ENCODE results near the gene CEACAM3.
A peak's percentile ranks its signal among the peaks of the same experiment; 100 is the strongest.
"Not testable (repeated sequence)": the region's sequence is repeated elsewhere in the genome, so short reads cannot be mapped to it uniquely, and the experiment has no call there.

Gene CEACAM3

DNA sequence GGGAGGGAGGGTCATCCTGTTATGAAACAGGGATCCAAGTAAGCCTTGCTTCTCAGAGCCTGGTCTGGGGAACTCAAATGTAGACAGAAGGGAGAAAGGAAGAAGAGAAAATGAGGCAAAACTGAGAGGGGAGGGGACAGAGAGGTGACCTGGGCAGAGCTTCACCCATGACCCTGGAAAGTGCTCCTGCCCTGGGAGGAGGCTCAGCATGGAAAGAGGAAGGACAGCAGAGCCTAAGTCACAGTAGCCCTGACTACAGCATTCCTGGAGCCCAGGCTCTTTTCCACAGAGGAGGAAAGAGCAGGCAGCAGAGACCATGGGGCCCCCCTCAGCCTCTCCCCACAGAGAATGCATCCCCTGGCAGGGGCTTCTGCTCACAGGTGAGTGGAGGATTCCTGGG lies at the start of gene CEACAM3:
TSS of gene CEACAM3 (plus strand) at position 226 of the 400 bp plus-strand sequence. CDS start at position 317, 91 bp downstream.
- ATAC-seq (replicated peaks) (no peak), DNase-seq (no peak)
- Mint-ChIP-seq H3K27me3 (peaks cover 25 to 31% of the 10 kb centered on the region in 2 donors), H3K9me3 (peaks cover 0 to 1% of the 10 kb centered on the region in 2 donors), H3K27ac (no peak within 1 kb of the TSS), H3K4me1 (peaks cover 9 to 24% of the 10 kb centered on the region in 2 donors), H3K4me3 (no peak within 1 kb of the TSS), H3K36me3 (no peaks in the 10 kb centered on the region)

DNA sequence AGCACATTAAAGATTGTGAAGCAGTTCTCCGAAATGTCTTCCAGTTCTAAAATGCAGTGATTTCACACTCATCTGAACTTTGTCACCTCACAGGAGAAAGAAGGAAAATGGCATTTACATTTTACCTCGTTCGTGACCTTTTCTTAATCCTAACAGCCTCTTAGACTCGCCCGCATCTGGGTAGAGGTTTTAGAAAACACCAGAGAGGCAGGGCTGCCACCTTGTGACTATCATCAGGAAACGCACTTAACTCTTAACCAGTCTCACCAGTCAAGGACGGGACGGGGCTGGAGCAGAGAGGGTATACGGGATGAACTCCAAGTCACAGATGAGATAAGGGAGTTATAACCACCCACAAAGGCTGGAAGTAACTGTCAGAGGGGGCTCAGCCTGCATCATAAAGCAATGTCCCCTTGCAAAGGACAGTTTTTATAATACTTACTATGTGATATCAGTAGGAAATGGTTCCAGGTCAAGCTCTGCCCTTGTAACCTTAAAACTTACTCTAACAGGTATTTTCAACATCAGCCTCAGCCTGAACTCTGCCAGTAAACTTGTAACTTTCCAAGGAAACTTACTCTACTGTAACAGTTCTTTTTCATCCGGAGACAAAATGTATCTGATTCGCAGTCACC lies 49.7 kb upstream of the CEACAM3 start:
- H3K27ac Mint-ChIP-seq: no peak overlapping the region
- ATAC-seq (replicated peaks) (peak; percentile 76 to 81), DNase-seq (peak; percentile 8)
- H3K9me3 Mint-ChIP-seq: no peaks in the 10 kb centered on the region
- H3K27me3 Mint-ChIP-seq: peaks cover 40 to 51% of the 10 kb centered on the region in 2 donors
- H3K4me1 Mint-ChIP-seq: peaks cover 21 to 36% of the 10 kb centered on the region in 2 donors
- H3K4me3 Mint-ChIP-seq: no peak overlapping the region
- no peaks in the 10 kb centered on the region for H3K36me3 Mint-ChIP-seq

DNA sequence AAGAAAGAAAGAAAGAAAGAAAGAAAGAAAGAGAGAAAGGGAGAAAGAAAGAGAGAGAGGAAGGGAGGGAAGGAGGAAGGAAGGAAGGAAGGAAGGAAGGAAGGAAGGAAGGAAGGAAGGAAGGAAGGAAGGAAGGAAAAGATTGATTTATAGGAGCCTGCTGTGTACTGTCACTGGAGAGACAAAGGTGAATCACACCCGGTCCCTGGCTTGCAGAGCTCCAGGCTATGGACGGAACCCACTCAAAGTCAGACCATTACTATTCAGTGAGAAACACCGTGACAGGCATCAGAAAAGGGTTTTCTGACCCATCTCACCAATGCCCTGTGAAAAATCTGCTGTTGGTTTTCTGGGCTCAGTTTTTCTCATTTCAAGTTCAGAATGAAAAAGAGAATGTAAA lies 48.4 kb upstream of the CEACAM3 start:
- H3K4me3 Mint-ChIP-seq: no peak overlapping the region
- no peaks in the 10 kb centered on the region for H3K9me3 Mint-ChIP-seq
- H3K4me1 Mint-ChIP-seq: peaks cover 21 to 36% of the 10 kb centered on the region in 2 donors
- ATAC-seq (replicated peaks) (no peak), DNase-seq (no peak)
- no peaks in the 10 kb centered on the region for H3K36me3 Mint-ChIP-seq
- H3K27me3 Mint-ChIP-seq: peaks cover 39 to 56% of the 10 kb centered on the region in 2 donors
- no peak overlapping the region for H3K27ac Mint-ChIP-seq

DNA sequence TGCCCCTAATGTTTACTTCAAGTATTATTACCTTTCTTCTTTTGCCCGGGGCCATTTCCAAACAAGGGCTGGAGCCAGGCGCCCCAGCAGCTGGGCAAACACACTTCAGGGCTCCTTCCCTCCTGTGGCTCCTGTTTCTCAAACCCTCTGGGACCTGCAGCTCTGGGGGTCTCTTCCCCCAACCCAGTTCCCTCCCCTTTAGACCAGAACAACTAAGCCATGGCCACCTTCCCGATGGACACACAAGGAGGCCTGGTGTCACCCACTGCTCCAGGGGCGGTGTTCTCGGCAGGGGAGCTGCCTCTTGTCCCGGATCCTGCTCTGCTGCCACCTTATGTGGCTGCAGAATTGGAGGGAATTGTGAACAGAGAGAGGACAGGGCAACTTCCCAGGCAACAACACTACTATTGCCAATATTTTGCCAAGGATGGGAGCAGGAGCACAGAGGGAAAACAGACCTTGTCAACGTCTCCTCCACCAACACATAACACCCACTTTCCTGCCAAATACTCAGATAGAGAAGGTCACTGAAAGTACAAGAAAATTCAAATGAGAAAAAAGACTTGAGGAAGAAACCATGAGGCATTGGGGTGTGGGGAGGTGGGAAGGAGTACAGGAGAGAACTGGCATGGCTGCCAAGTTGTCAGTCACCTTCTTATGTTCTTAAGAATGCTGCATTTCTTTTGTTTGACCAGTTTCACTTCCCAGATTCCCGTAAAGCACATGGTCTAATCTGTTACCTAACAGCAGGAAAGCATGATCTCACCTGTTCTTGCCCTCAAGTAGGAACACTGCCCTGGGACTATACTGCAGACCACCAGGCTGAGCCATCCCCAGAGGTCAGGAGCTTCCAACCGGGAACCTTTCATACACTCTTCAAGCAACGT lies 45.9 kb upstream of the CEACAM3 start:
- not testable (repeated sequence) for DNase-seq; H3K27ac Mint-ChIP-seq; H3K9me3 Mint-ChIP-seq; H3K4me3 Mint-ChIP-seq; ATAC-seq (replicated peaks); H3K36me3 Mint-ChIP-seq
- peaks cover 12 to 22% of the 10 kb centered on the region in 2 donors for H3K4me1 Mint-ChIP-seq
- peaks cover 32 to 55% of the 10 kb centered on the region in 2 donors for H3K27me3 Mint-ChIP-seq

DNA sequence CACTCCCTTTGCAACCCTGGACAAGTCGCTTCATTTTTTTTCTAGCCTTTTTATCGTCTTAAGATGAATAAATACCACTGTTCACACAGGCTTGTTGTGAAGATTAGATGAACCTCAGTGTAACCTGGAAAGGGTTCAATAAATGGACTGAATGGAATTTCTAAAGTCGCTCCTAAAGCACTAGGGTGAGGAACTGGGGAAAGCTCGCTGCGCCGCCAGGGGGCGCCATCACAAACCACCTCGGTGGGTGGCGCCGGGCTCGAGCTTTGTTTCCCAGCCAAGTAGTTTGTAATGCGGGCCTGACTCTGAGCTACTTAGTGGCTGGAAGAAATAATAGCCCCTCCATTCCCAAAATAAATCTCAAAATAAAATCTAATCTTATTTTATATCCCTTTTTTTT lies 43.2 kb upstream of the CEACAM3 start:
- H3K4me3 Mint-ChIP-seq: no peak overlapping the region
- H3K9me3 Mint-ChIP-seq: no peaks in the 10 kb centered on the region
- ATAC-seq (replicated peaks): peak; percentile 76 to 80
- H3K27ac Mint-ChIP-seq: no peak overlapping the region
- H3K27me3 Mint-ChIP-seq: peaks cover 10 to 29% of the 10 kb centered on the region in 2 donors
- peak; percentile 21 for DNase-seq
- H3K36me3 Mint-ChIP-seq: no peaks in the 10 kb centered on the region
- peaks cover 4 to 5% of the 10 kb centered on the region in 2 donors for H3K4me1 Mint-ChIP-seq

DNA sequence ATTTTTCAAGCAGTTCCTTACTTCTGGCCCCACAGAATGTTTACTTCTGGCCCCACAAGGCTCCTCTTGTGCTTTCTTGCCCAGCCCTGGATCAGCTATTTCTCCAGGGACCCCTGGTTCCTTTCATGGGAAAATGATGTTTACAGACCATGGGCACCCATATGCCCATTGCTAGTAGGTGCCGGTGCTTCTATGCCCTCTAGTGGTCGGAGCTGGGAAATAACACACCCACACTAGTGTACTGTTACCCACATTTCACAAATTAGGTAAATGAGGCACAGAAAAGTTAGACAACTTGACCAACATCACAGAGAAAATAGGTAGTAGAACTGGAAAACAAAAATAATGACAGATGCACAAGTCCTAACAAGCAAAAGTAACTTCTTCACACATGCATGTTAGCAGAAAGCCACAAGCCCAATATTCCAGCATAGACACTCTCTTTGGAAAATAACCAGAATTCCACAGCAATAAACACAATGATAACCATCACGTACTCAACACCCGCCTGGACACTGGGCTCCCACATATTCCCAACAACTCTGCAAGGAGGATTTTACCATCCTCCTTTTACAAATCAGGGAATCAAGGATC lies 42.4 kb upstream of the CEACAM3 start:
- Mint-ChIP-seq H3K27me3 (peaks cover 2 to 21% of the 10 kb centered on the region in 2 donors), H3K4me1 (peaks cover 4 to 5% of the 10 kb centered on the region in 2 donors), H3K27ac (no peak overlapping the region), H3K36me3 (no peaks in the 10 kb centered on the region), H3K9me3 (no peaks in the 10 kb centered on the region), H3K4me3 (no peak overlapping the region)
- peak; percentile 41 for DNase-seq
- ATAC-seq (replicated peaks): peak; percentile 90 to 91

DNA sequence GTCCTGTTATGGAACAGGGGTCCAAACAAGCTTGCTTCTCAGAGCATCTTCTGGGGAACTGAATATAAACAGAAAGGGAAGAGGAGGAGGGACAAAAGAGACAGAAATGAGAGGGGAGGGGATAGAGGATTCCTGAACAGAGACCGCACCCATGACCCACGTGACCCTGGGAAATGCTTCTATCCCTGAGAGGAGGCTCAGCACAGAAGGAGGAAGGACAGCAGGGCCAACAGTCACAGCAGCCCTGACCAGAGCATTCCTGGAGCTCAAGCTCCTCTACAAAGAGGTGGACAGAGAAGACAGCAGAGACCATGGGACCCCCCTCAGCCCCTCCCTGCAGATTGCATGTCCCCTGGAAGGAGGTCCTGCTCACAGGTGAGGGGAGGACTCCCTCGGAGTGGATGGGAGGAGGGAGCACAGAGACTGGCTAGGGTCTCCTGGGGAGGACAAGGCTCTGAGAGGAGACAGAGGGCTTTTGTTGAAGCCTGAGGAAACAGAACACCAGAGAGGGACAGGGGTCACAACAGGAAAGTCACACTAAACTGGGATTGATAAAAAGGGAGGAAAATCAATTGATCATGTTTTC lies 41.0 kb upstream of the CEACAM3 start, which contains the start of gene CEACAM6:
TSS of gene CEACAM6 (plus strand) at position 203 of the 586 bp plus-strand sequence. CDS start at position 312, 109 bp downstream.
- peaks cover 5 to 20% of the 10 kb centered on the region in 2 donors for H3K27me3 Mint-ChIP-seq

DNA sequence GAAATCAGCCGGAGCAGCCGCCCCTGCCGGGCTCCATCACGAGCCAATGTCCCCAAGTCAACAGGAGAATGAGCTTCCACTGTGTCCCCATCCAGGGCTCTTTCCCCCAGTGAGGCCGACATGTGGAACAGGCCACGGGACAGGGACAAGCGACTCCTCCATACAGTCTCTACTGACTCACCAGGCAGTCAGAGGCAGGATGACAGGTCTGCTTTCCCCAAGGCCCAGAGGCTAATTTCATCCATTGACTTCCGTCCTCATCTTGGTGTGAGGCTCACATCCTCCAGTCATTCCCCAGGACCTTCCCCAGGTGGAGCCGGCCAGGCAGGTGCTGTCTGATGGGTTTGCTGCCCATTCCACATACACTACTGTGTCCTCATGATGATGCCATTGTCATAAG lies 37.5 kb upstream of the CEACAM3 start:
- Mint-ChIP-seq H3K27me3 (peaks cover 22 to 30% of the 10 kb centered on the region in 2 donors), H3K4me3 (no peak overlapping the region), H3K36me3 (no peaks in the 10 kb centered on the region), H3K27ac (no peak overlapping the region), H3K4me1 (peaks cover under 1 to 2% of the 10 kb centered on the region in 2 donors), H3K9me3 (no peaks in the 10 kb centered on the region)
- DNase-seq (no peak), ATAC-seq (replicated peaks) (no peak)

More for the DNA sequence above, 41.0 kb upstream of the CEACAM3 start, which contains the start of gene CEACAM6:
- DNase-seq (no peak), ATAC-seq (replicated peaks) (no peak)
- Mint-ChIP-seq H3K4me3 (no peak within 1 kb of the TSS), H3K9me3 (no peaks in the 10 kb centered on the region), H3K27ac (no peak within 1 kb of the TSS), H3K36me3 (no peaks in the 10 kb centered on the region), H3K4me1 (peaks cover 4 to 5% of the 10 kb centered on the region in 2 donors)

DNA sequence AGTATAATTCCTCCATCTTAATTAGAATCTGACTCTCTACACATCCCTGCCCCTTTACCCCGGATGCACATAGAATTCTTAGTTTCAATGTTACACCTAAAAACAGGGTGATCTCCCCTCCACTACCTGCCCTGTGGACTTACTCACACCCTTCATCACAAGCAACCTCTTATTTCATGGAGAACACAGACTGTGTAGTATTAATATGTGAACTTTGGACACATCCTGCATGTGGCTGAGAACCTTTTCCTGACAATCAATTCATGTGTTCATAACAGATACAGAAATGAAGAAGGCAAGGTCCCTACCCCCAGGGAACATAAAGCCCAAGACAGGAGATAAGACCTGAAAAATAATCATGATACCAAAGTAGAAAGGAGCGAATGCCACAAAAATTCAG lies 29.3 kb upstream of the CEACAM3 start:
- Mint-ChIP-seq H3K36me3 (no peaks in the 10 kb centered on the region), H3K4me3 (no peak overlapping the region), H3K9me3 (no peaks in the 10 kb centered on the region), H3K4me1 (no peaks in the 10 kb centered on the region), H3K27me3 (peaks cover 18 to 21% of the 10 kb centered on the region in 2 donors), H3K27ac (no peak overlapping the region)
- ATAC-seq (replicated peaks): no peak
- DNase-seq: no peak

DNA sequence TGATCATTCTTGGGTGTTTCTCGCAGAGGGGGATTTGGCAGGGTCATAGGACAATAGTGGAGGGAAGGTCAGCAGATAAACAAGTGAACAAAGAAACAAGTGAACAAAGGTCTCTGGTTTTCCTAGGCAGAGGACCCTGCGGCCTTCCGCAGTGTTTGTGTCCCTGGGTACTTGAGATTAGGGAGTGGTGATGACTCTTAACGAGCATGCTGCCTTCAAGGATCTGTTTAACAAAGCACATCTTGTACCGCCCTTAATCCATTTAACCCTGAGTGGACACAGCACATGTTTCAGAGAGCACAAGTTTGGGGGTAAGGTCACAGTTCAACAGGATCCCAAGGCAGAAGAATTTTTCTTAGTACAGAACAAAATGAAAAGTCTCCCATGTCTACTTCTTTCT lies 28.3 kb upstream of the CEACAM3 start:
- not testable (repeated sequence) for DNase-seq; H3K27ac Mint-ChIP-seq; H3K4me1 Mint-ChIP-seq; H3K36me3 Mint-ChIP-seq; H3K4me3 Mint-ChIP-seq; H3K9me3 Mint-ChIP-seq; ATAC-seq (replicated peaks)
- peaks cover 8 to 22% of the 10 kb centered on the region in 2 donors for H3K27me3 Mint-ChIP-seq

DNA sequence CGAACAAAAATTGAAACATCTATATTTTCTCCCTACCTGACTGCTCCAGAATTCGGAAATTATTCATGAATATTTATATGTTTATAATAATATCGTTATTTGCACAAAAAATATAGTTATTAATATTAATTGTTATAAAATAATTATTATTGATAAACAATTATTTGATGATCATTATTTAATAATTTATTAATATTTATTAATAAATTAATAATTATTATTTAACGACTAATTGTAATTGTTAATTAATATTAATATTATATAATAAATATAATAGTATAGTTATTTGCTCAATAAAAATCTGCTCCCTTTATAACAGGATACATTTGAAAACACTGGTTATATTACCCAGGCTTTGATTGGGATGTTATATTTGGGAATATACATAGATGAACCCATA lies 26.8 kb upstream of the CEACAM3 start:
- Mint-ChIP-seq H3K27me3 (peaks cover 12 to 22% of the 10 kb centered on the region in 2 donors), H3K4me3 (no peak overlapping the region)
- no peak for ATAC-seq (replicated peaks)

DNA sequence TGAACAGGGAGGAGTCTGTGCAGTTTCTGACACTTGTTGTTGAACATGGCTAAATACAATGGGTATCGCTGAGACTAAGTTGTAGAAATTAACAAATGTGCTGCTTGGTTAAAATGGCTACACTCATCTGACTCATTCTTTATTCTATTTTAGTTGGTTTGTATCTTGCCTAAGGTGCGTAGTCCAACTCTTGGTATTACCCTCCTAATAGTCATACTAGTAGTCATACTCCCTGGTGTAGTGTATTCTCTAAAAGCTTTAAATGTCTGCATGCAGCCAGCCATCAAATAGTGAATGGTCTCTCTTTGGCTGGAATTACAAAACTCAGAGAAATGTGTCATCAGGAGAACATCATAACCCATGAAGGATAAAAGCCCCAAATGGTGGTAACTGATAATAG lies 25.0 kb upstream of the CEACAM3 start:
- peak in 1 of 2 donors; percentile 39 for ATAC-seq (replicated peaks)
- peaks cover 9 to 13% of the 10 kb centered on the region in 2 donors for H3K27me3 Mint-ChIP-seq

More for the DNA sequence above, 26.8 kb upstream of the CEACAM3 start:
- Mint-ChIP-seq H3K27ac (no peak overlapping the region), H3K4me1 (no peaks in the 10 kb centered on the region), H3K36me3 (no peaks in the 10 kb centered on the region), H3K9me3 (no peaks in the 10 kb centered on the region)
- DNase-seq: no peak

DNA sequence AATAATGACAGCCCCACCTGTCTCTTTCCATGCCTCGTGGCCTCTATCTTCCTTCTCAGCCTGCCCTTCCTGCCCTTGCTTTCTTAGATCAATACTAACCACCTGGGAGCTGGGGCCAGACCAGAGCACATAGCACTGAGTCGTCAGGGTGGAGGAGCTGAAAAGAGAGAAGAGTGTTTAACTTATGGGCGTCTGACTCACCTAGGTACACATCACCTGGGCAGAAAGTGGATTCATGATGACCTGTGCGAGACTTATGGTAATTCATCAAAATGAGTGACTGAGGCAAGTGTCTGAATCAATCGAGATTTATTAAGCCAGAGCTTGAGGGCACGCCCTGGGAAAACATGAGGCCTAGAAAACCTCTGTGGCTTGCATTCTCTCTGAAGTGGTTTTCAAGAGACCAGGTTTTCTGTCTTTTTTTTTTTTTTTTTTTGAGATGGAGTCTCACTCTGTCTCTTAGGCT lies 21.8 kb upstream of the CEACAM3 start:
- DNase-seq: no peak
- Mint-ChIP-seq H3K4me1 (no peaks in the 10 kb centered on the region), H3K9me3 (no peaks in the 10 kb centered on the region), H3K27me3 (peaks cover 11 to 15% of the 10 kb centered on the region in 2 donors), H3K36me3 (no peaks in the 10 kb centered on the region), H3K4me3 (no peak overlapping the region), H3K27ac (no peak overlapping the region)
- no peak for ATAC-seq (replicated peaks)

More for the DNA sequence above, 25.0 kb upstream of the CEACAM3 start:
- Mint-ChIP-seq H3K36me3 (no peaks in the 10 kb centered on the region), H3K9me3 (no peaks in the 10 kb centered on the region), H3K27ac (no peak overlapping the region), H3K4me3 (no peak overlapping the region), H3K4me1 (no peaks in the 10 kb centered on the region)
- no peak for DNase-seq

DNA sequence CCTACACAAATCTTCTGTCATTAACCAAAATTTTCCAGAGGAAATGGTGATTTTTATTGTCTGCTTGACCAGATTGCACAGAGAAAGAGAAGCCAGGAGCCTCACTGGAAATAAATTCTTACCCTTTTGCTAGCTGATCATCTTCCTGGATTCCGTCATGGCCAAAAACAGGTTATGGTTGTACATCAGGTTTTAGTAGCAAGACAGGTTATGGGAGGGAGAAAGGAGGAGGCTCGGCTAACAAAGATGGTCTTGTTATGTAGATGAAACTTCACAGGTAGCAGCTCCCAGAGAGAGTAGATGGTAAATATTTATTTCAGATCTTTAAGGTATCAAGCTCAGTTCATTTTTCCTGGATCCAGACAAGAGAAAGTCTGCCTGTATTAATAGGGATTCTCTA lies 19.7 kb upstream of the CEACAM3 start:
- Mint-ChIP-seq H3K27me3 (peaks cover 11 to 15% of the 10 kb centered on the region in 2 donors), H3K4me1 (no peaks in the 10 kb centered on the region), H3K36me3 (no peaks in the 10 kb centered on the region), H3K27ac (no peak overlapping the region), H3K4me3 (no peak overlapping the region), H3K9me3 (no peaks in the 10 kb centered on the region)
- DNase-seq (no peak), ATAC-seq (replicated peaks) (no peak)
